NCI-H1092 (cell line): Measurements from ENCODE around the gene ANKFY1.
A peak's percentile ranks its signal among the peaks of the same experiment; 100 is the strongest.

Experiments
- DNase-seq: peaks from one replicate; lab custom pipeline; 2025; lab: John Stamatoyannopoulos, UW

The ANKFY1 gene

DNA sequence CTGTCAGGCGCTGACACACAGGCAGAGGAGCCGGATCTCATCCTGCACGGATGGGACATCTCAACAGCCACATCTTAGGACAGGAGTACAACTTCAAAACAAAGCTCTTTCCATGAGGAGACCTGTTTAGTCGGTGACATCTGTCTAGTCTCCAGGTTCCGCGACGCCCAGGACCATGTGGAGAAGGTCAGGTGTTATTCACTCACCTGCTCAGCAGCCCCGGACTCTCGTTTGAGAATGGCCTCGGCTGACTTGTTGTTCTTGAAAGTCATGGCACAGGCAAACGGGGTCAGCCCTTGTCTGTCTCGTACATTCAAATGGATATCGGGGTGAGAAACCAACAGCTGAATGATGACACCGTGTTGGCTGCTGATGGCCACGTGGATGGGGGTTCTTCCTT is 85.1 kb downstream of the ANKFY1 start:
- no peak for DNase-seq

DNA sequence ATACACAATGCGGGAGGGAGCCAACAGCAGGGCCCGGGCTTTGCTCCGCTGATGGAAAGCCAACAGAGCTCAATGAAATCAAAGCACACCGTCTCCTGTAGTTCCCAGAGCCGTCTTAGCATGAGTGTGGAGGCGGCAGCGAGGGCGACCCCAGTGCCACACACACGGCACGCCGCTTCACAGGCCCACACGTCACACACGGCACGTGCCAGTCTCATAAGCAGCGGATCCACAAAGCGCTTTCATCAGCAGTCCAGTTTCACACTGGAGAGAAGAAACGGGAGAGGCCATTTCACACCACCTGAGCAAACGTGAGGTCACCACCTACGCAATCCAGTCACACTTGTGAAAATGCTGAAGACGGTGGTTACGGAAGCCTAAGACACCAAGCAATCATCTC is 86.0 kb downstream of the ANKFY1 start:
- no peak for DNase-seq

DNA sequence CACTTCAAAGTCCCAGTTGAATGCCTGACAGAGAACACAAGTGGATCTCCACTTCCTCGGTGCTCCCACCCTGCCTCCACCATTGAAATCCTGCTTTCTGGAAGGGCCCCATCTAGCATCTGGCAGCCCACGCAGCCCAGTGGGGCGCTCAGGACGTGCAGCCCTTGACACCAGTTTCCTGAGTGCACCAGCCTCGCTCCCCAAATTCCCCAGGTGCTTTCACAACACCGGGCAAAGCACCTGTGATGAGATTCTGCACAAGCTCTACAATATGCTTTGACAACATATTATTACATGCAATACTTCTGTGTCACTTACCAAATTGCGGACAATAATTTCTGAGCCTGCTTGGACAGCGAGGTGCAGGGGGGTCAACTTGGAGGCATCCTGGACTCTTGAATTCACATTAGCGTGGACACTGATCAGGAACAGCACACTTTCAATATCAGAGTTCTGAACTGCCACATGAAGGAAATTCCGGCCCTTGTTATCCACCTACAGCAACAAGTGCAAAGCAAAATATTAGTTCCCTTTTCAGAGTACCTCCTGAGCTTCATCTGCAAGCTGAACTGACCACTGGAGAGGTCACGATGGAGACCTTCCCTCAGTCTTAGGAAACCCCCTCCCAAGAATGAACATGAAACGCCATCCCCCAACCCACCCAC is 86.8 kb downstream of the ANKFY1 start:
- no peak for DNase-seq

DNA sequence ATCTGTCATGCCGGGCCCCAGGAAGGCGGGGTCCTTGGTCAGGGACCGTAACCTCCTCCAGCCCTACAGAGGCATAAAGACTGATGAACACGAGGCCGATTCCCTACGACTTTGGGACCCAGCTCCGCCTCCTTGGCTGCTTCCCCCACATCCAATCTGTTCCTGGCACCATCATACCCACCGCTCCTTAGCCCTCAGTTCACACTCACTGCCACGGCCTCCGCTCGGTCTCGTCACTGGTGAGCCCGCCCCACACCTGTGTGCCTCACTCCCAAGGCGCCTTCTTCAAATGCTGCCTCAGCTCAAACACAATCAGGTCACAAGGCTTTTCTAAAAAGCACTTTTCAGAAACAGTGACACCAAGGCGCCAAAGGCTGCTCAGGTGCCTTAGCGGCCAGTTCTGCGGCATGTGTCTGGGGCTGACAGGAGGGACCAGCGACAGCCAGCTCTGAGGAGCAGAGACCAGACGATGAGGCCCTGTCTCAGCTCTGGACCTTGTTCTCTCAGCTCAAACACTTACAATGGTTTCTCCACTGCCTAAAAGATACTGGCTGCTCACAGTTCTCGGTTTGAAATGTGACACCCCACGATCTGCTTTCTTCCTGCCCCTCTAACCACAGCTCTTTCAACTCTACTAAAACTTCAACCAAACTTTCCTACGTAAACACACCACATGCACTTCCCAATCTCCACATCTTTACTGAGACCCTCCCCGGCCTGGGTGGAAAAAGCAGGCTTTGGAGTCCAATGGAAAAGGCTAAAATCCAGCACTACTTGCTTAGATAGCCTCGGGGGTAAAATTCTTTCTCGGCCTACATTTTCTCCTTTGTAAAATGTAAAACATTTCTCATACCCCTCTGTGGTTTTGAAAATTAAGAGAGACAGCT is 87.6 kb downstream of the ANKFY1 start:
- no peak for DNase-seq

DNA sequence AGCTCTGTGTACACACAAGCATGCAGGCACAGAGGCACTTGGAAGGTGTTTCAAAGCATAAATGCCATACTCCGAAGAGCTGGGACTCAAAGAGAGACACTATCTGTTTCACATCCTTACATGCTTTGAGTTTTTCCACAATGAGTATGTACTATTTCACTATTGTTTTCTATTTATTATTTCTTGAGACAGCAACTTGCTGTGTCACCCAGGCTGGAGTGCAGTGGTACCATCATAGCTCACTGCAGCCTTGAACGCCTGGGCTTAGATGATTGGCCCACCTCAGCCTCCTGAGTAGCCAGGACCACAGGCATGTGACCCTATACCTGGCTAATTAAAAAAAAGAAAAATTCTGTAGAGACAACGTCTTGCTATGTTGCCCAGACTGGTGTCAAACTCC is 89.2 kb downstream of the ANKFY1 start:
- no peak for DNase-seq

DNA sequence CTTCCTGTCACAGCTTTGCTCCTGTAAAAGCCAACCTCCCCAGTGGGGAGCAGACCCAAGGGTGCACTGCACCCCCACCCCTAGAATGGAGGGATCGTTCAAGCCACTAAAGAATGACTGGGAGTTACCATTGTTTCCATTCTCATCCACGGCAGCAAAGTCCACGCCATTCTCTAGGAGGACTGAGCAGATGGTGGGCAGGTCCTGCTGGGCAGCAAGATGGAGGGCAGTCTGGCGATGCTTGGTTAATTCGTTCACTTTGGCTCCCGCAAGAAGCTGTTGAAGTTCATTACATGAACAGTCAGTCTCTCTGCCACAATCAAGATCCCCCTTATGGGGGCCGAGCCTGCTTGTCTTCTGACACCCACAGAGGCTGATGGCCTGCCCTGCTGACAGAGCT is 90.0 kb downstream of the ANKFY1 start:
- DNase-seq, result no peak

DNA sequence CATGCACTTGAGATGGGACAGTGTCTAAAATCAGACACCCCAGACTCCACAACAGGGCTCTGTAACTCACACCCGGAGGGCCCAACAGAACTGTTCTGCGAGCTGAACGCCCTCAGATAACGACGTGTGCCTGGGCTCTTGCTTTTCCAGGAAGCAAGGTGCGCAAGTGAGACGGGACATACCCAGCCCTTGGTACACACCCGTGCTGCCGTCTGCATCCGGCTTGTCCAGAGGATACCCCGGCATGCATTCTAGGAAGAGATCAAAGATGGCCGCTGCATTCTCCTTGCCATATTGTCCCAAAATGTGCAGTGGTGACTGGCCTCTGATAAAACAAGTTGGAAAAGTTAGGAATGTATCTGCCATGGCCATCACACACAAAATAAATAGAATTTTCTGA is 91.4 kb downstream of the ANKFY1 start:
- no peak for DNase-seq

DNA sequence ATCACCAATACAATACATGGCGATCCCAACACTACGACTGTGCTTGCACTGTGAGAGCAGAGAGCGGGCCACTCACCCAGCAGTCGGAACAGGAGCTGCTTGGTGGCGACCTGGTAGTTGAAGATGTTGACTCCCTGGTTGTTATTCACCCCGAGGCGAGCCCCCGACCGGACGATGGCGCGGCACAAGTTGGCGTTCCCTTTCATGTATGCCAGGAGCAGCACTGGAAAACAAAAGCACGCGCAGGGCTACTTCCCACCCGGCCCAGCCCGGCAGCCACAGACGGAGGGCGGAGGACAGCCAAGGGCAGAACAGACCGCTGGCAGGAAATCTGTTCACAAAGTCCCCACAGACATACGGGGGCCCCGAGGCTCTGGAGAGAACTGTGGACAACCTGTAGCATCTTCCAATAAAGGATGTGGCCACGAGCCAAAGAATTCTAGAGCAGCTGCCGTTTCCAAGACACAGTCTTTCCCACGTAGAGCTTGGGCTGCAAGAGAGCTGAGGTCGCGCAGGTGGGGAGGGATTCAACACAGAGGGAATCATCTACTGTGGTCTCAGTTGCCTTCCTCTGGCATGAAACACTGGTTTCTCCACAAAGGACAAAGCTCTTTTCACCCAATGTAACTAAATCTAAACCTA is 93.0 kb downstream of the ANKFY1 start:
- DNase-seq, result no peak

DNA sequence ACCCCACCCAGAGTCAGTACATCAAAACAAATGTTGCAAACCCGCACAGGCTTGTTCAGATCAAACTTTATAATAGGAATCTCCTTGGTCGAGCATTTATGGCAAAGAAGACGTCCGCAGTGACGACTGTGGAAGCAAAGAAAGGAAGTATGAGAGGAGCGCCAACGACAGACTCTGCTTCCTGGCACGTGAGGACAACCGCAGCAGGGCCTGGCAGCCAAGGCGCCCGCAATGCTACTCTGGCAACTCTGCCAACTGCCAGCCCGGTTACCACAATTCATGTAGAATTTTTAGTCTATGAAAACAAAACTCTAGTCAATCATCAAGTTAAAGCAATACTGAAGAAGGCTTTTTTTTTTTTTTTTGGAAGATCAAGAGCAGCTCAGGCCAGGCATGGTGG is 96.0 kb downstream of the ANKFY1 start:
- no peak for DNase-seq

DNA sequence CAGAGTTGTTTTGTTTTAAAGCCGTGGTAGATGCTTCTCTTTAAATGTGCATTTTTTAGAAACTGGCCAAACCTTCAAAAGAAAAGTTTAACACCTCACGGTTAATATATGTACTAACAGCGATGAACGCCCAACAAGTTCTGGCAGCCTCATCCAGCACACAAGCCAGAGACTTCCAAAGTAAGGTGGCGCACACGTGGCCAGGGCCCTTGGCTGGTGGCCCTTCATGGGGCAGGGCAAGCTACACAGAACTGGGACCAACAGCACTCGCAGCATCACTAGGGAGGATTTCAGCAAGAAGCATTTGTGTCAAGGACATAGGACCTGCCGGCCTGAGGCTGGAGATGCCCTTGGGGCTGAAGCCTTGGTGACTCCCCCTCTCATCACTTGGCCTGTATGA is 97.4 kb downstream of the ANKFY1 start:
- no peak for DNase-seq

DNA sequence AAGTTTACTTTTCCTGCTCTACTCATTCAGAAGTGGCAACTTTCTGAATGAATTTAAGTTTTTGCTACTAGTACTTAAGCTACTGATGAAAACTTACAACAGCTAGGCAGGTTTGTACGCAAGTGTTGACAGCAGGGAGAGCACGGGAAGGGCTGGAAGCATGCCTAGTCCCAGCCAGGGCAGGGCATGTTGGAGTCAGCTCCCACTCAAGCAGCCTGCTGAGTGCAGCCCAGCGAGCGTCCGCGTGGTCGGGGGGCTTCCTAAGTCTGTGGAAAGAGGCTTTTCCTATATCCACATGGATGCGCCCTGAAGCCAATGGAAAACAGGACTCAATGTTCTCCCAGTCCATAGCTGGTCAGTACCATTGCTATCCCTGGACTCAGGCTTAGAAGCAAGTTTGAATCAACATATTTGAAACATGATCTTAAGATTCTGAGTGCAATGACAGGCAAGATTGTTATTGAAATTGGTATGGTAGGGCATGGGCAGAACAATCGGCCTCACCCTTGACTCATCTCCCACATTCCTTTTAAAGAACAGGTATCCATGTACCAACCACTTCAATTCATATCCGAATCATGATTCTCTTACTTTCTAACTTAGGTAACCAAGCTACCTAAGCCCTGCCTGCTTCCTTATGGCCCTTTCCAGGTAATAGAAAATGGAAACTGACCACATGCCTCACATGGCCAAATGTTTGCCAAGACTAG is 98.3 kb downstream of the ANKFY1 start:
- DNase-seq, result no peak

DNA sequence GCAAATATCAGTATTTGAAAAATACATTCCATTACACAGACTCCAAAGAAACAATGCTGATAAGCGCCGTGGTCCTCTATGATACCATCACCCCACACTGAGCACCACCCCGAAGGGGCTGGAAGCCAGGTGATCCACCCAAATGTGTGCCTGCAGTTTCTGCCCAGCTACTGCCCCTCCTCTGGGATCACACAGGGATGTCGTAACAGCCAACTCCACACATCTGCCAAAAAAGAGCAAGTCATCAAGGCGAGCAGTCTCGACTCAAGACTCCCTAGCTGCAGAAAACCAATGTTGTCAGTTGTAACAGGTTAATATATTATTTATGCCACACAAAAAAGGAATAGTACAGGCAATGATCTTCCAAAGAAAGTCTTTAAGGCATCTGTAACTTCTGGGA is 99.8 kb downstream of the ANKFY1 start:
- no peak for DNase-seq

DNA sequence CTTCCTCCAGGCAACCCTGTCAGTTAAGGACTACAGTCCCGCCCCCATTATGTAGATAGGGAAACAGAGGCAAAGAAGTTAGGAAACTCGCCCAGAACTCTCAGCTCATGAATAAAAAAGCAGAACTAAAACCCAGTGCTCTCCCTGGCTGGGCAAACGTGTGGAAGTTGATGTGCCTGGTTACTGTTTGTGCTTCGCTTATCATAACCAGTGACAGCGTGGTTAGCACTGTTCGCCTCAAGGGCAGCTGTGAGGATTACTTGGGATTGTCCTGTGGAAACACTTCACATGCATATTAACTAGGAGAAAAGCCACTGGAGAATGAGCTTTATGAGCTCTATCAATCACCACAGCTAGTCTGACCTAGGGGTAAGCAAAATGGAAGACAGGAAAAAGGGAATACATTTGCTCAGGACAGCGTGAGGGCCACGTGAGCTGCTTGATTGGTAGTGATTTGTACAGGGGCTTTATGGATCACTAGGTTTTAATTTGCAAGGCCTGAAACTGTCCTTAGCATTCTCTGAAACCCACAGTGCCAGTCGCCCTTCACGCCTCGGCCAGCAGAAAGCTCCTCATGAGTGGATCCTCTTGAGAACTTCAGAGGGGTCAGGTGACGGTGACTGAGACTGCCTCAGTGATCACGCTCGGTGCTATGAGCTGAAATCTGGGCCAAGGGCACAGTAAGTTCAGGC is 100.9 kb downstream of the ANKFY1 start:
- no peak for DNase-seq

DNA sequence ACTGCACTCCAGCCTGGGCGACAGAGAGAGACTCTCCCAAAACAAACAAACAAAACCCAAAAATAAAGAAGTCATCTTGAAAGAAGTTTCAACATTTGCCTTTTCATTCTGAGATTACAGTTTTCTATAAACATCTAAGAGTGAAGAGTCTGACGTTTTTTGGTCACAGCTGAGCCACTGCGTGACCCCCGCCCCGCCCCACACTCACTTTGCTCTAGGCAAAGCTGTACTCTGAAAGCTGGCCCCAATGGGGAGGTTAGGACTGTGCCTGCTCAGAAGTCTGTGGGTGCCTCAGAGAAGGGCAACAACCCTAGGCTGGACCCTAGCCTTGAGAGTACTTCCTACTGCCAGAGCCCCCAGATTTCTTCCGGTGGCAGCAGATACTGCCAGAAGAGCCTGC is 101.5 kb downstream of the ANKFY1 start:
- no peak for DNase-seq

DNA sequence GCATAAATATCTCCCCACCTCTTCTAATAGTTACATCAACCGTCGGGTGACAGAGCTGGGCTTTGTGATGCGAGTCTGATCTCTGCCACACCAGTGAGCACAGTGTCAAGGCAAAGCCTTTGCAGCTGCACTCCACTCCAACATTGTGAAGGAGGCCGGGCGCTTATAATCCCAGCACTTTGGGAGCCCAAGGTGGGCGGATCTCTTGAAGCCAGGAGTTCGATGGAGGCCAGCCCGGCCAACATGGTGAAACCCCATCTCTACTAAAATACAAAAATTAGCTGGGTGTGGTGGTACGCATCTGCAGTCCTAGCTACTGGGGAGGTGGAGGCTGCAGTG is 101.8 kb downstream of the ANKFY1 start:
- no peak for DNase-seq

DNA sequence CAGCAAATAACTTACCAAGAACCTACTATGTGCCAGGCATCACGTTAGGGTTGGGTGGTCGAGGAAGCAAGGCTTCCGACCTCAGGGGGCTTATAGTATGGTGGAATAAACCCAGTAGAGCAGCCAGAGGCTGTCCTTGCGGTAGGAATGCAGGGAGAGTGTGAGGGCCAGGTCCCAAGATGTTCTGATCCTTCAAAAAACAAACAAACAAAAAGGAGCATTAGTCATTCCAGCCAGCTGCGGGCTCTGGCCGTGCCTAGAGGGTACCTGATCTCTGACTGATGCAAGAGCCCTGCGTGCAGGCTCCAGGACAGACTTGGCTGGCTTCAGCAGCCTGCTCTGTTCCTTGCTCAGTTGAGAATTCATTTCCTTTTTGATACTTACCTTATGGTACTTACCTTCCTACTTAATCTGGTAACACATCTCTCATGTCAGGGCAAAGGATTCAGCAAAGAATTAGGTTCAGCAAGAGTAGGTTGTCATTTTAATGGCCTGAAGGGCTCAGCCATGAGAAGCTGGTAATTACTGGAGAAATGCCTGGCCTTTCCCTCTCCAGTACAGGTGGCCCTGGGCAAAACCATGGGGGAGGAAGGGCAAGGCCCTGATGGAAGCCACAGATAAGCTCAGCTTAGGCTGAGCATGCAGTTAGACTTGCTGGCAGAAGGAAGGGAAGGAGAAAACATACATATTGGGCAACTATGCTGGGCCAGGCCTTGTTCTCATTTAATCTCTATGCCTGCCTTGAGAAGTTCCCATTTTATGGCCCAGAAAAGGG is 102.4 kb downstream of the ANKFY1 start:
- DNase-seq, result no peak

DNA sequence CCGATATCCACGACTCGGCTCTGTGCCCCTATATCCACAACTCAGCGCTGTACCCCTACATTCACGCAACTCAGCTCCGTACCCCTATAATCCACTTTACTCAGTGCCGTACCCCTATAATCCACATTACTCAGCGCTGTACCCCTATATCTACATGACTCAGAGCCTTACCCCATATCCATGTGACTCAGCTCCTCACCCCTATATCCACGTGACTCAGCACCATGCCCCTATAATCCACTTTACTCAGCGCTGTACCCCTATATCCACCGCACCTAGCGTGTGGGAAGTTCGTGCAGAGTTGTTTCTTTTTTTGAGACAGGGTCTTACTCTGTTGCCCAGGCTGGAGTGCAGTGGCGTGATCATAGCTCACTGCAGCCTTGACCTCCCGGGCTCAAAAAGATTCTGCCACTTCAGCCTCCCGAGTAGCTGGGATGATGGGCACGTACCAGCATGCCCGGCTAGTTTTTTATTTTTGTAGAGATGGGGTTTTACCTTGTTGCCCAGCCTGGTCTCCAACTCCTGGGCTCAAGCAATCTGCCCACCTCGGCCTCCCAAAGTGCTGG is 103.4 kb downstream of the ANKFY1 start:
- no peak for DNase-seq

DNA sequence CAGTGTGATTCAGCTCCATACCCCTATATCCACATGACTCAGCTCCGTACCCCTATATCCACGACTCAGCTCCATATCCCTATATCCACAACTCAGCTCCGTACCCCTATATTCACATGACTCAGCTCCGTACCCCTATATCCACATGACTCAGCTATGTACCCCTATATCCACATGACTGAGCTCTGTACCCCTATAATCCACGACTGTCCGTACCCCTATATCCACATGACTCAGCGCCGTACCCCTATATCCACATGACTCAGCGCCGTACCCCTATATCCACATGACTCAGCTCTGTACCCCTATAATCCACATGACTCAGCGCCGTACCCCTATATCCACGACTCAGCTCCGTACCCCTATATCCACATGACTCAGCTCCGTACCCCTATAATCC is 104.0 kb downstream of the ANKFY1 start:
- no peak for DNase-seq

DNA sequence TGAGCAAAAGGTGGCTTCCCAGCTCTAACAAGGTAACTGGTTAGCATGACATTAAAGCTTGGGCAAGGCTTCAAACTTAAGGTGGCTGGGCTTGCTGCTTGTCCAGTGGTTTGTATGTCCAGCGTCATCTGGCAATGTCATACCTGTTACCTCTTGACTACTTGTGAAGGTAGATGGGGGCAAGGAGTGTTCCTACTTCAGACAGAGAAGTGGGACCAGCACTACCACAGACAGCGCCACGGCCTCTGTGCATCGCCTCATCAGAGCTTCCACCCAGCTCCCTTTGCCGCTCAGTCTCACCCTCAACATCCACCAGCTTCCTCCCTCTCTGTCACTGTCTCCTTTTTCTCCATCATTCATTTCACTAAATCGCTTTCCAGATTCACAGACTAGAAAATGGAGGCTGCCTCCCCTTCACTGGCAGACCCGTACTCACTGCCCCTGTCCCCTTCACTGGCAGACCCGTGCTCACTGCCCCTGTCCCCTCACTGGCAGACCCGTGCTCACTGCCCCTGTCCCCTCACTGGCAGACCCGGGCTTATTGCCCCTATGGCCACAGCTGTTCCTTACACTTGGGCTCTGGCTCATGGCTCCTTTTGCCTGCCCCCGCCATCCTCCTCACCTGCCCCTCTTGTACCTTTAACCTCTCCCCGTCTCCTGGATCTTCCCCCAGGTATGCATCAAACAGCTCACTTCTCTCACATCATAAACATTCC is 106.0 kb downstream of the ANKFY1 start:
- DNase-seq, result no peak

DNA sequence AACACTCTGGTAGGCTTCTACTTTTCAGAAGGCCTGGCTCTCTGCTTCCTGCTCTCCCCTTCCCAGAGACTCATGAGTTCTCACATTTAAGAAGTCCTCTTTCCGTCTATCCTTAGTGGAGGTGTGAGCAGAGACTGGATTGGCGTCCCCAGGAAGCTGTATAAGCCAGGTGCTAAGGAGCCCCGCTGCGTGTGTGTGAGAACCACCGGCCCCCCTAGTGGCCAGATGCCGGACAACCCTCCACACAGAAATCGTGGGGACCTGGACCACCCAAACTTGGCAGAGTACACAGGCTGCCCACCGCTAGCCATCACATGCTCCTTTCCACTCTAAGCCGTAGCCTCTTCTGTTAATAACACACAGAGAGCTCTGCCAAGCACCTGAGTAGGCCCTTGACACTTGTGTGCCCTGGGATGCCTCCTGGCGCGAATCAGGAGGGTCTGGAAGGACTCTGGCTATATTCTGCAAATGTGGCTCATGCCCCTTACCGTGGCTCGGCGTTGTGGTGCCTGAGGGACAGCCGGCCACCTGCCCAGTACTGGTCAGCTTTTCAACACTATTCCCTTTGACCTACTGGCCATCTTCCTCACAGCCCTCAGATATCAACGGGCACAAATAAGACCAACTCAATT is 106.9 kb downstream of the ANKFY1 start:
- DNase-seq, result peak; percentile 28
